Spleen (tissue), 11 donors: Measurements from ENCODE around the gene ART1. TPM values are rescaled to one million over a fixed set of nuclear protein-coding genes. Genes with fewer than 3 reads are reported as not detected.
"Not testable (repeated sequence)": the region's sequence is repeated elsewhere in the genome, so short reads cannot be mapped to it uniquely, and the experiment has no call there.

Source experiments
- DNase-seq: peaks from one replicate; pipeline ENCODE4 v3.0.0-alpha.2; 2020
- H3K27ac ChIP-seq, 8 donors: fragments of 200-600 bp; sonication (generic) in 7 of 8; 1 replicate in 4 of 8; 2 replicates in 4 of 8; pipeline versions ENCODE4 v1.5.0 to v1.8.0; 2016 to 2021; ENCODE audit warnings: inconsistent platforms in 4 of 8, mild to moderate bottlenecking in 4 of 8, moderate library complexity in 1 of 8
- H3K27me3 ChIP-seq, 7 donors: fragments of 200-600 bp; sonication (generic) in 6 of 7; replicated peaks in 1 of 7; 1 replicate in 4 of 7; 2 replicates in 3 of 7; pipeline versions ENCODE4 v1.5.0 to v1.8.0; 2016 to 2021; ENCODE audit warnings: inconsistent platforms in 3 of 7, mild to moderate bottlenecking in 1 of 7
- H3K36me3 ChIP-seq, 6 donors: fragments of 200-600 bp; sonication (generic) in 5 of 6; 1 replicate in 4 of 6; 2 replicates in 2 of 6; pipeline versions ENCODE4 v1.5.0 to v1.8.0; 2016 to 2021; ENCODE audit warnings: inconsistent platforms in 2 of 6
- H3K4me1 ChIP-seq, 6 donors: fragments of 200-600 bp; sonication (generic) in 5 of 6; 1 replicate in 3 of 6; 2 replicates in 3 of 6; pipeline versions ENCODE4 v1.5.0 to v1.8.0; 2016 to 2021; ENCODE audit warnings: inconsistent platforms in 3 of 6
- H3K4me3 ChIP-seq, 8 donors: fragments of 200-600 bp; sonication (generic) in 7 of 8; 1 replicate in 4 of 8; 2 replicates in 4 of 8; pipeline versions ENCODE4 v1.5.0 to v1.8.0; 2016 to 2021; ENCODE audit warnings: inconsistent platforms in 4 of 8, mild to moderate bottlenecking in 4 of 8, moderate library complexity in 2 of 8
- H3K9me3 ChIP-seq, 8 donors: fragments of 200-600 bp; sonication (generic) in 7 of 8; 1 replicate in 4 of 8; 2 replicates in 4 of 8; pipeline versions ENCODE4 v1.5.0 to v1.8.0; 2016 to 2021; ENCODE audit warnings: inconsistent platforms in 4 of 8
- CTCF ChIP-seq, 11 experiments: fragments of 200-600 bp in 7 of 11; fragments of 450-650 bp in 4 of 11; sonication (generic) in 4 of 11; IDR thresholded peaks in 8 of 11; conservative IDR thresholded peaks in 3 of 11; 1 replicate in 7 of 11; 2 replicates in 4 of 11; pipeline versions ENCODE4 v1.4.0 to v1.8.0; 2016 to 2021; ENCODE audit warnings: antibody characterized with exemption in 11 of 11, inconsistent platforms in 4 of 11, mild to moderate bottlenecking in 1 of 11
- POLR2A ChIP-seq, 3 donors: fragments of 450-650 bp; IDR thresholded peaks; one replicate each; pipeline ENCODE4 v1.5.1; 2017; ENCODE audit warnings: antibody characterized with exemption in 3 of 3, mild to moderate bottlenecking in 1 of 3
- POLR2AphosphoS5 ChIP-seq, 3 donors: sonication (generic); formaldehyde crosslinking; IDR thresholded peaks; one replicate each; pipeline ENCODE4 v1.5.1; 2017; ENCODE audit warnings: antibody characterized with exemption in 3 of 3
- WGBS, 5 donors: extraction: QIAGEN DNeasy Blood & Tissue Kit in 3 of 5; methylation state at CpG; one replicate each; pipeline versions ENCODE4 v1.1.5 to v1.1.7; 2013 to 2018; 5-methylcytosine and 5-hydroxymethylcytosine counted together
- intact Hi-C: fragments of 100-400 bp; cut with DNase I; formaldehyde crosslinking; loops from one replicate; pipeline ENCODE4 v1.15.0; 2023; ENCODE audit warnings: low total_unique reads
- polyA plus RNA-seq, 3 donors: library from polyadenylated mRNA; stranded (reverse); fragments of 200-250 nt; gene quantifications; one replicate each; pipeline ENCODE4 v1.2.1, GENCODE V29; 2013
- total RNA-seq, 7 donors: library from RNA; depleted of rRNA in 3 of 7; stranded (reverse); fragments of >200 nt in 3 of 7; fragmentation: NEBNext Ultra II Directional in 4 of 7; extraction: Animal tissue kit (Norgen Biotek cat#: 25700) in 4 of 7; gene quantifications; one replicate each; pipeline versions ENCODE4 v1.1.0 to v1.2.1, GENCODE V29; 2016 to 2021
- donor health status: healthy with polysubstance abuse.
- donor health status: DM: no; HTN: no; CAD: no; lungs with moderate emphysema.
- donor health status: DM: no; HTN: no; CAD: no.
- donor health status: Bipolar disorder and iron deficiency.
- donor health status: healthy.
- donor health status: DM: no; HTN: no; CAD: no.
- donor health status: DM: yes; HTN: yes; CAD: no.

Gene ART1
- total and polyA plus RNA-seq, 10 donors: not detected

- DNase-seq: no peak
- Histone ChIP-seq H3K4me3 (no peak overlapping the region), H3K4me1 (peaks cover 6 to 19% (median 15%) of the 10 kb centered on the region in 6 donors), H3K9me3 (no peaks in the 10 kb centered on the region), H3K27me3 (peaks cover 0 to 61% (median 20%) of the 10 kb centered on the region in 7 donors), H3K36me3 (no peaks in the 10 kb centered on the region), H3K27ac (no peak overlapping the region)
- intact Hi-C loops: no loop called here
- TF ChIP-seq POLR2AphosphoS5 (IDR thresholded peaks at IDR 0.05) (no peak), CTCF (IDR thresholded peaks at IDR 0.05 in 8 of 11, conservative IDR thresholded peaks at IDR 0.05 in 3 of 11) (no peak), POLR2A (IDR thresholded peaks at IDR 0.05) (no peak)
- 74 to 91% (median 84%) methylated on average over 6 to 7 of the region's 7 CpGs for WGBS, 5 donors
These were observed 624 bp downstream of the ART1 start for GRCh38 chr11:3645552-3645951.

- intact Hi-C loops, H3K27ac ChIP-seq, H3K4me3 ChIP-seq, H3K4me1 ChIP-seq, H3K36me3 ChIP-seq, H3K9me3 ChIP-seq: not testable (repeated sequence)
- peaks cover 0 to 35% (median 9%) of the 10 kb centered on the region in 7 donors for H3K27me3 ChIP-seq
- WGBS, 5 donors: 77 to 93% (median 79%) methylated on average over 13 of the region's 13 CpGs
- DNase-seq: peak; percentile 12
These were observed 3.9 kb downstream of the ART1 start for GRCh38 chr11:3648843-3649242.

- 40 to 72% (median 50%) methylated on average over 9 of the region's 9 CpGs for WGBS, 5 donors
- H3K36me3 ChIP-seq, intact Hi-C loops, H3K4me1 ChIP-seq, H3K4me3 ChIP-seq, H3K27ac ChIP-seq, H3K9me3 ChIP-seq: not testable (repeated sequence)
- H3K27me3 ChIP-seq: peaks cover 0 to 29% (median 9%) of the 10 kb centered on the region in 7 donors
- DNase-seq: peak; percentile 11
These were observed 4.4 kb downstream of the ART1 start for GRCh38 chr11:3649374-3649773.

- H3K27me3 ChIP-seq: peaks cover 0 to 12% (median 0%) of the 10 kb centered on the region in 7 donors
- WGBS, 5 donors: 87 to 90% (median 89%) methylated on average over 2 to 3 of the region's 3 CpGs
These were observed 7.6 kb downstream of the ART1 start for GRCh38 chr11:3652514-3652913.

GRCh38 chr11:3655547-3655946, 10.6 kb downstream of the ART1 start:
- WGBS, 5 donors: 87 to 97% (median 93%) methylated on average over 3 of the region's 3 CpGs
- DNase-seq: no peak

More at GRCh38 chr11:3652514-3652913, 7.6 kb downstream of the ART1 start:
- H3K36me3 ChIP-seq, H3K4me3 ChIP-seq, H3K27ac ChIP-seq, H3K4me1 ChIP-seq, H3K9me3 ChIP-seq, DNase-seq, intact Hi-C loops: not testable (repeated sequence)

GRCh38 chr11:3657331-3657730, 12.4 kb downstream of the ART1 start:
- peaks cover 0 to 18% (median 0%) of the 10 kb centered on the region in 7 donors for H3K27me3 ChIP-seq
- H3K27ac ChIP-seq, H3K4me3 ChIP-seq, DNase-seq, H3K36me3 ChIP-seq, H3K9me3 ChIP-seq, intact Hi-C loops, H3K4me1 ChIP-seq: not testable (repeated sequence)
- 80 to 87% (median 83%) methylated on average over 5 of the region's 5 CpGs for WGBS, 5 donors

More at GRCh38 chr11:3655547-3655946, 10.6 kb downstream of the ART1 start:
- no peak for TF ChIP-seq CTCF (IDR thresholded peaks at IDR 0.05 in 8 of 11, conservative IDR thresholded peaks at IDR 0.05 in 3 of 11)
- TF ChIP-seq POLR2AphosphoS5 (IDR thresholded peaks at IDR 0.05): no peak
- no peak for TF ChIP-seq POLR2A (IDR thresholded peaks at IDR 0.05)
- no peaks in the 10 kb centered on the region for H3K9me3 ChIP-seq
- H3K27me3 ChIP-seq: peaks cover 0 to 18% (median 0%) of the 10 kb centered on the region in 7 donors
- no peak overlapping the region for H3K4me3 ChIP-seq
- H3K27ac ChIP-seq: no peak overlapping the region
- intact Hi-C loops: no loop called here
- H3K36me3 ChIP-seq: no peaks in the 10 kb centered on the region
- H3K4me1 ChIP-seq: no peaks in the 10 kb centered on the region
